ENCODE measurements around the gene PI16.
"Not testable (repeated sequence)": the region's sequence is repeated elsewhere in the genome, so short reads cannot be mapped to it uniquely, and the experiment has no call there.

Gene PI16

DNA sequence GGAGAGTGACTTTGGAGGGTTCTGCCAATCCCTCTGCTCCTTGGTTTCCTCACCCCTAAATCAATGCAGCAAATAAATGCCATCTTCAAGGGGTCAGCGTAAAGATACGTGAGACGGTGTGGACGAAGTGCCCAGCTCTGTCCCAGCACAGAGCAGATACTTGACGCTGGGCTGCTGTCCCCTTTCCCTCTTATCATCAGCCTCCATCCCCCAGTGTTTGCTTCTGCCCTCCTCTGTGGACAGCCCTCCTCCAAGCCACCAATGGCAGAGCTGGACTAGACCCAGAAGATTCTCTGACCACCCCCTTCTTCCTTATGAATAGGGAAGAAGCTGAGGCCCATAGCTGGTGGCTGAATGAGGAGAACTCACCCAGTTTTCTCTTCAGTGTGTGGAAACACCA is 17.7 kb upstream of the PI16 start:
- no peak for DNase-seq (ENCODE audit: low read depth in 2 of 2)
- TF ChIP-seq, protein P1, sequence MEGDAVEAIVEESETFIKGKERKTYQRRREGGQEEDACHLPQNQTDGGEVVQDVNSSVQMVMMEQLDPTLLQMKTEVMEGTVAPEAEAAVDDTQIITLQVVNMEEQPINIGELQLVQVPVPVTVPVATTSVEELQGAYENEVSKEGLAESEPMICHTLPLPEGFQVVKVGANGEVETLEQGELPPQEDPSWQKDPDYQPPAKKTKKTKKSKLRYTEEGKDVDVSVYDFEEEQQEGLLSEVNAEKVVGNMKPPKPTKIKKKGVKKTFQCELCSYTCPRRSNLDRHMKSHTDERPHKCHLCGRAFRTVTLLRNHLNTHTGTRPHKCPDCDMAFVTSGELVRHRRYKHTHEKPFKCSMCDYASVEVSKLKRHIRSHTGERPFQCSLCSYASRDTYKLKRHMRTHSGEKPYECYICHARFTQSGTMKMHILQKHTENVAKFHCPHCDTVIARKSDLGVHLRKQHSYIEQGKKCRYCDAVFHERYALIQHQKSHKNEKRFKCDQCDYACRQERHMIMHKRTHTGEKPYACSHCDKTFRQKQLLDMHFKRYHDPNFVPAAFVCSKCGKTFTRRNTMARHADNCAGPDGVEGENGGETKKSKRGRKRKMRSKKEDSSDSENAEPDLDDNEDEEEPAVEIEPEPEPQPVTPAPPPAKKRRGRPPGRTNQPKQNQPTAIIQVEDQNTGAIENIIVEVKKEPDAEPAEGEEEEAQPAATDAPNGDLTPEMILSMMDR (IDR thresholded peaks at IDR 0.05; ENCODE audit: low read depth, low read length) = no peak

DNA sequence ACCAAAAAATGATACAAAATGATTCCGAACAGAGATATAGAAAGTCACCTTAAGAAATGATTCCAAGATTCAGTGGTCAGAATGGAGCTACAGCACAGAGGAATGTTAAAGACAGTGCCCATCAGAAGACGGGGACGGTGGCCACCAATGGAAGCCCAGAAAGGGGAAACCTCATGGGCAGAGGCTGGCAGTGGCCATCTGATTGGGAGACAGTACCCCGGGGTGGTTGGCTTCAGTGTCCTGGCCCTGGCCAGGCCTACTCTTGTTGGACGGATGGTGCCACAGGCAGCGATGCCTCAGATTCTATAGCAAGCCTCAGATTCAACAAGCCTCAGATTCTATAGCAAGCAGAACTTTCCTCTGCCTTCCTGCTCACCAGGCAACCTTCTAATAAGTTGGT is 16.6 kb upstream of the PI16 start:
- H3K4me3 ChIP-seq (replicated peaks in 1 of 2; ENCODE audit: low read depth in 2 of 2, low read length in 2 of 2) = no peak overlapping the region
- TF ChIP-seq, protein P1 (IDR thresholded peaks at IDR 0.05; ENCODE audit: low read depth, low read length) = no peak
- DNase-seq (ENCODE audit: low read depth in 2 of 2) = no peak

More for the DNA sequence above, 17.7 kb upstream of the PI16 start:
- no peak overlapping the region for H3K4me3 ChIP-seq (replicated peaks in 1 of 2; ENCODE audit: low read depth in 2 of 2, low read length in 2 of 2)

DNA sequence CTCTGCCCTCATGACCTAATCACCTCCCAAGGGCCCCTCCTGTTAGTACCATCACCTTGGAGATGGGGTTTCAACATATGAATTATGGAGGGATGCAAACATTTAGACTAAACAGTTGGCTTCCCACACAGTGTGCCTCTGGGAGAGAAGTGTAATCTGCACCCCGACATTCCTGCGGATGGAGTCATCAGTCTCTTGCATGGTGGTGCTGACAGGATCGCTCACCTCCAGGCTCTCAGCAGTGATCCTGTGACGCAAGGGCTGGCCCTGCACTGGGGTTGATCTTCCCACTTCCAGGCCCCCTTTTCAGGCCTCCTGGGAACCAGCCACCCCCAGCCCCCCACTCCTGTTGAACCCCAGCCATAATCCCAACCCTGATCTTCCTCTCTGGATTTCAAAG is 16.0 kb upstream of the PI16 start:
- DNase-seq (ENCODE audit: low read depth in 2 of 2) = peak; percentile 86 to 92
- H3K4me3 ChIP-seq (replicated peaks in 1 of 2; ENCODE audit: low read depth in 2 of 2, low read length in 2 of 2) = no peak overlapping the region
- TF ChIP-seq, protein P1 (IDR thresholded peaks at IDR 0.05; ENCODE audit: low read depth, low read length) = no peak

DNA sequence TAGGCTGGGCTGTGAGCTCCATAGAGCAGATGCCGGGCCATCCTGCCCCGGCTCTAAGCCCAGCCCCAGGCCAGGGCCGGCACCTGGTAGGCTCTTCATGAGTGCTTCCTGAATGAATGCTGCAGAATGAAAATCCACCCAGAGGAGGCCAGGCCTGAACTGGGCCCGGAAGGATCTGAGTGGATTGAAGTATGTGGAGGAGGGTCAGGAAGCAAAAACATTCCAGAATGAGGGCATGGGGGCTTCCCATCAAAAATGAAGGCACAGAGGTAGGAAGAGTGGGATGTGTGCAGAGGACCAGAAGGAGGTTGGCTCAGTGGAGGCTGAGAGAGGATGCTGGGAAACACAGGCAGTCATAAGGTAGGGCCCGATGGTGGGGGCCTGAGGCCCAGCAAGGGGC is 15.5 kb upstream of the PI16 start:
- DNase-seq (ENCODE audit: low read depth in 2 of 2); H3K4me3 ChIP-seq (replicated peaks in 1 of 2; ENCODE audit: low read depth in 2 of 2, low read length in 2 of 2): not testable (repeated sequence)

DNA sequence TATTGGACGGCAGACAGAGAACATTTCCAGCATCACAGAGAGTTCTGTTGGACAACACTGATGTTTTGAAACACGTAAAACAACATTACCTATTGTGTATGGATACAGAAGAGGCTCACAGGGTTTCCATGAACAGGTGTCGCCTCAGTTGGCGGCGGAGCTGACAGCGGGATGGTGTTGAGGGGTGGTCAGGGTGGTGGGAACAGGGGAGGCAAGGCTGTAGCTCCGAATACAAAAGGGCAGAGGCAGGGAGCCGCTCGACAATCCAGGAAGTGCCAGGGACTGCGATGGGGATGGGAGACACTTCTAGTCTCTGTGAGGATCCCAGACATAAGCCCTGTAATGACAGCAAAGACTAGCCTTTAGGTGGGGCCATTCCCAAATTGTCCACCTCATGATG is 14.5 kb upstream of the PI16 start:
- H3K4me3 ChIP-seq (replicated peaks in 1 of 2; ENCODE audit: low read depth in 2 of 2, low read length in 2 of 2) = no peak overlapping the region
- TF ChIP-seq, protein P1 (IDR thresholded peaks at IDR 0.05; ENCODE audit: low read depth, low read length) = no peak
- DNase-seq (ENCODE audit: low read depth in 2 of 2) = no peak

DNA sequence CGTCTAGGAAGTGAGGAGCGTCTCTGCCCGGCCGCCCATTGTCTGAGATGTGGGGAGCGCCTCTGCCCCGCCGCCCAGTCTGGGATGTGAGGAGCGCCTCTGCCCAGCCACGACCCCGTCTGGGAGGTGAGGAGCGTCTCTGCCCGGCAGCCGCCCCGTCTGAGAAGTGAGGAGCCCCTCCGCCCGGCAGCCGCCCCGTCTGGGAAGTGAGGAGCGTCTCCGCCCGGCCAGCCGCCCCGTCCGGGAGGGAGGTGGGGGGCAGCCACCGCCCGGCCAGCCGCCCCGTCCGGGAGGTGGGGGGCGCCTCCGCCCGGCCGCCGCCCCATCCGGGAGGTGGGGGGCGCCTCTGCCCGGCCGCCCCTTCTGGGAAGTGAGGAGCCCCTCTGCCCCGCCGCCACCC is 13.0 kb upstream of the PI16 start:
- not testable (repeated sequence) for DNase-seq (ENCODE audit: low read depth in 2 of 2); H3K4me3 ChIP-seq (replicated peaks in 1 of 2; ENCODE audit: low read depth in 2 of 2, low read length in 2 of 2)

DNA sequence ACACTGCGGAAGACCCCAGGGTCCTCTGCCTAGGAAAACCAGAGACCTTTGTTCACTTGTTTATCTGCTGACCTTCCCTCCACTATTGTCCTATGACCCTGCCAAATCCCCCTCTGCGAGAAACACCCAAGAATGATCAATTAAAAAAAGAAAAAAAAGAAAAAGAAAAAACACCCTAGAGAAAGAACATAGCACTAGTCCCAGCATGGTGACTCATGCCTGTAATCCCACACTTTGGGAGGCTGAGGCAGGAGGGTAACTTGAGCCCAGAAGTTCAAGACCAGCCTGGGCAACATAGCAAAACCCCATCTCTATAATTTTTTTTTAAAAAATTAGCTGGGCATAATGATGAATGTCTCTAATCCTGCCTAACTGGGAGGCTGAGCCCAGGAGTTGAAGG is 12.2 kb upstream of the PI16 start:
- not testable (repeated sequence) for H3K4me3 ChIP-seq (replicated peaks in 1 of 2; ENCODE audit: low read depth in 2 of 2, low read length in 2 of 2); DNase-seq (ENCODE audit: low read depth in 2 of 2)

DNA sequence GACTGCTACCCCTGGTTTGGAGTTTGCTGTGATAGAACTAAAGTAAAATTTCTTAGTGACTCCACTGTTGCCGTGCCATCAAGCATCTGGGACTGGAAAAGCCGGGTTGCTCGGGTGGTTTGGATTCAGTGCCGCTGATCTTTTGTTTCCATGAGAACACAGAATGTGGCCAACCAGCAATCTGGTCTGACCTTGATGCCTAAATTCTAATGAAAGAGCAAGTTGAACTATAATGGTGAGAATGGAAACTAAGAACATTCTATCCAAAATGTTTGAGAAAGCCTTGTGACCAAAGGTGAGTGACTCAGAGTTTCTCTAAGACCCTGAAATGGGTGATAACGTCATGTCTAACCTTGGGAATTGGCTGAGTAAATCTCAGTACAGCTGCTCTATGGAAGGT is 9.9 kb upstream of the PI16 start:
- TF ChIP-seq, protein P1 (IDR thresholded peaks at IDR 0.05; ENCODE audit: low read depth, low read length) = no peak
- no peak overlapping the region for H3K4me3 ChIP-seq (replicated peaks in 1 of 2; ENCODE audit: low read depth in 2 of 2, low read length in 2 of 2)
- DNase-seq (ENCODE audit: low read depth in 2 of 2) = no peak

DNA sequence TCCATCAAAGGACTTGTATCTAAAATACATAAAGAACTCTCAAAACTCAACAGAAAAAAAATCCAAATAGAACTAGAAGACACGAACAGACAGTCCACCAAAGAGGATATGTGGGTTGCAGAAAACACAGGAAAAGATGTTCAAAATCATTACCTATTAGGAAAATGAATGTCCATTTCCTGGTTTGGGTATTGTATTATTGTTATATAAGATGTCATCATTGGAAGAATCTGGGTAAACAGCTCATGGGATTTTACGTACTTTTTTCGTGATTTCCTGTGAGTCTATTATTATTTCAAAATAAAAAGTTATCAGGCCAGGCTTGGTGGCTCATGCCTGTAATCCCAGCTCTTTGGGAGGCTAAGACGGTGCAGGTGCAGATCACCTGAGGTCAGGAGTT is 9.2 kb upstream of the PI16 start:
- DNase-seq (ENCODE audit: low read depth in 2 of 2) = no peak

More for the DNA sequence above, 9.2 kb upstream of the PI16 start:
- no peak overlapping the region for H3K4me3 ChIP-seq (replicated peaks in 1 of 2; ENCODE audit: low read depth in 2 of 2, low read length in 2 of 2)
- TF ChIP-seq, protein P1 (IDR thresholded peaks at IDR 0.05; ENCODE audit: low read depth, low read length) = no peak

All from cardiac fibroblast (primary cell).